Sigmoid colon (tissue), 7 donors: Measurements from ENCODE around the gene PTRH2. TPM values are rescaled to one million over a fixed set of nuclear protein-coding genes. Genes with fewer than 3 reads are reported as not detected.

Experiments used
- DNase-seq: peaks from one replicate; pipeline ENCODE4 v3.0.0-alpha.2; 2019
- H3K27ac ChIP-seq, 4 donors: fragments of 200-600 bp; sonication (generic); one replicate each; pipeline ENCODE4 v1.5.1; 2016 to 2019; ENCODE audit warnings: mild to moderate bottlenecking in 1 of 4
- H3K27me3 ChIP-seq, 3 donors: fragments of 200-600 bp; sonication (generic); one replicate each; pipeline ENCODE4 v1.5.1; 2019; ENCODE audit warnings: mild to moderate bottlenecking in 1 of 3
- H3K36me3 ChIP-seq, 4 donors: fragments of 200-600 bp; sonication (generic); one replicate each; pipeline ENCODE4 v1.5.1; 2016 to 2019
- H3K4me1 ChIP-seq, 4 donors: fragments of 200-600 bp; sonication (generic); one replicate each; pipeline ENCODE4 v1.5.1; 2017 to 2019
- H3K4me3 ChIP-seq, 4 donors: fragments of 200-600 bp; sonication (generic); one replicate each; pipeline ENCODE4 v1.5.1; 2017 to 2019; ENCODE audit warnings: mild to moderate bottlenecking in 2 of 4, moderate library complexity in 1 of 4
- H3K9me3 ChIP-seq, 4 donors: fragments of 200-600 bp in 3 of 4; sonication (generic) in 3 of 4; one replicate each; pipeline versions ENCODE4 v1.5.1 to v1.6.1; 2013 to 2019
- EP300 ChIP-seq, 4 donors: sonication (generic); formaldehyde crosslinking; IDR thresholded peaks; one replicate each; pipeline ENCODE4 v1.6.1; 2017; ENCODE audit warnings: antibody characterized with exemption in 4 of 4
- POLR2A ChIP-seq, 2 donors: fragments of 450-650 bp; IDR thresholded peaks; one replicate each; pipeline ENCODE4 v1.6.1; 2016; ENCODE audit warnings: antibody characterized with exemption in 2 of 2, mild to moderate bottlenecking in 2 of 2, moderate library complexity in 2 of 2
- POLR2AphosphoS5 ChIP-seq, 4 donors: sonication (generic); formaldehyde crosslinking; IDR thresholded peaks; one replicate each; pipeline ENCODE4 v1.6.1; 2017; ENCODE audit warnings: antibody characterized with exemption in 4 of 4
- WGBS, 2 donors: extraction: QIAGEN DNeasy Blood & Tissue Kit; methylation state at CpG; one replicate each; pipeline ENCODE4 v1.1.7; 2013; 5-methylcytosine and 5-hydroxymethylcytosine counted together
- intact Hi-C: fragments of 100-400 bp; cut with DNase I; formaldehyde crosslinking; loops from one replicate; pipeline ENCODE4 v1.15.1; 2023
- polyA plus RNA-seq, 3 donors: library from polyadenylated mRNA; stranded (reverse); fragments of 200-250 nt; gene quantifications; one replicate each; pipeline ENCODE4 v1.2.3, GENCODE V29; 2013
- total RNA-seq, 4 donors: library from RNA; depleted of rRNA; stranded (reverse); fragments of >200 nt; gene quantifications; one replicate each; pipeline ENCODE4 v1.1.0, GENCODE V29; 2016
- TF ChIP-seq, protein P1 (sequence below), 4 experiments: fragments of 450-650 bp in 3 of 4; fragments of 200-600 bp in 1 of 4; IDR thresholded peaks; one replicate each; pipeline ENCODE4 v1.5.1; 2016 to 2019; ENCODE audit warnings: antibody characterized with exemption in 4 of 4, mild to moderate bottlenecking in 3 of 4, moderate library complexity in 2 of 4
- donor health status: healthy with polysubstance abuse.
- donor health status: Bipolar disorder and iron deficiency.
- donor health status: healthy.

The PTRH2 gene
- total and polyA plus RNA-seq, 7 donors: 9.0 to 38.2 (median 23.9) TPM

GRCh38 chr17:59652119-59652518 is 55.1 kb downstream of the PTRH2 start:
- 91 to 93% methylated on average over 2 of the region's 2 CpGs for WGBS, 2 donors

DNA sequence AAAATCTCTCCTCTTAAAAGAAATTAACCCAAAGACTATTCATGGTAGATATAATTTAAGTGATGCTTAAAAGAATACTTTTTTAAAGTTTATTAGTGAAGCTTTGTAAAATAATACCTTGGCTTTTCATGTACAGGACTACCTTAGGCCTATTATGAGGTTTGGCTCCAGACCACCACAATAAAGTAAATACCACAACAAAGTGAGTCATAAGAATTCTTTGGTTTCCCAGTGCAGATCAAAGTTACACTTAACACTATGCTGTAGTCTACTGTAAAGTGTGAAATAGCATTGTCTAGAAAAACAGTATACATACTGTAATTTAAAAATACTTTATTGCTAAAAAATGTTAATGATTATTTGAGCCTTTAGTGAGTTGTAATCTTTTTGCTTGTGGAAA is 55.9 kb downstream of the PTRH2 start:
- intact Hi-C loops: no loop called here
- no peaks in the 10 kb centered on the region for H3K27me3 ChIP-seq
- DNase-seq: no peak
- peaks cover 8 to 100% (median 41%) of the 10 kb centered on the region in 4 donors for H3K36me3 ChIP-seq
- H3K4me3 ChIP-seq: no peak overlapping the region
- TF ChIP-seq EP300 (IDR thresholded peaks at IDR 0.05) (no peak), POLR2A (IDR thresholded peaks at IDR 0.05) (no peak), POLR2AphosphoS5 (IDR thresholded peaks at IDR 0.05) (no peak)
- TF ChIP-seq, protein P1, sequence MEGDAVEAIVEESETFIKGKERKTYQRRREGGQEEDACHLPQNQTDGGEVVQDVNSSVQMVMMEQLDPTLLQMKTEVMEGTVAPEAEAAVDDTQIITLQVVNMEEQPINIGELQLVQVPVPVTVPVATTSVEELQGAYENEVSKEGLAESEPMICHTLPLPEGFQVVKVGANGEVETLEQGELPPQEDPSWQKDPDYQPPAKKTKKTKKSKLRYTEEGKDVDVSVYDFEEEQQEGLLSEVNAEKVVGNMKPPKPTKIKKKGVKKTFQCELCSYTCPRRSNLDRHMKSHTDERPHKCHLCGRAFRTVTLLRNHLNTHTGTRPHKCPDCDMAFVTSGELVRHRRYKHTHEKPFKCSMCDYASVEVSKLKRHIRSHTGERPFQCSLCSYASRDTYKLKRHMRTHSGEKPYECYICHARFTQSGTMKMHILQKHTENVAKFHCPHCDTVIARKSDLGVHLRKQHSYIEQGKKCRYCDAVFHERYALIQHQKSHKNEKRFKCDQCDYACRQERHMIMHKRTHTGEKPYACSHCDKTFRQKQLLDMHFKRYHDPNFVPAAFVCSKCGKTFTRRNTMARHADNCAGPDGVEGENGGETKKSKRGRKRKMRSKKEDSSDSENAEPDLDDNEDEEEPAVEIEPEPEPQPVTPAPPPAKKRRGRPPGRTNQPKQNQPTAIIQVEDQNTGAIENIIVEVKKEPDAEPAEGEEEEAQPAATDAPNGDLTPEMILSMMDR (IDR thresholded peaks at IDR 0.05): no peak
- peaks cover 0 to 11% (median 4%) of the 10 kb centered on the region in 4 donors for H3K4me1 ChIP-seq
- H3K27ac ChIP-seq: no peak overlapping the region
- H3K9me3 ChIP-seq: peaks cover 0 to 3% (median 0%) of the 10 kb centered on the region in 4 donors

More at GRCh38 chr17:59652119-59652518, 55.1 kb downstream of the PTRH2 start:
- peaks cover 0 to 3% (median 0%) of the 10 kb centered on the region in 4 donors for H3K9me3 ChIP-seq
- DNase-seq: no peak
- H3K36me3 ChIP-seq: peaks cover 8 to 100% (median 46%) of the 10 kb centered on the region in 4 donors
- no peak overlapping the region for H3K27ac ChIP-seq
- intact Hi-C loops: no loop called here
- peaks cover 0 to 3% (median 0%) of the 10 kb centered on the region in 4 donors for H3K4me1 ChIP-seq
- no peaks in the 10 kb centered on the region for H3K27me3 ChIP-seq
- H3K4me3 ChIP-seq: no peak overlapping the region
- TF ChIP-seq EP300 (IDR thresholded peaks at IDR 0.05) (no peak), POLR2A (IDR thresholded peaks at IDR 0.05) (no peak), POLR2AphosphoS5 (IDR thresholded peaks at IDR 0.05) (no peak)
- TF ChIP-seq, protein P1 (IDR thresholded peaks at IDR 0.05): no peak

- DNase-seq: no peak
- Histone ChIP-seq H3K4me3 (no peak overlapping the region), H3K27ac (no peak overlapping the region), H3K36me3 (peaks cover 8 to 100% (median 36%) of the 10 kb centered on the region in 4 donors), H3K9me3 (peaks cover 0 to 3% (median 0%) of the 10 kb centered on the region in 4 donors), H3K4me1 (peaks cover 0 to 15% (median 6%) of the 10 kb centered on the region in 4 donors), H3K27me3 (no peaks in the 10 kb centered on the region)
- TF ChIP-seq, protein P1 (IDR thresholded peaks at IDR 0.05): no peak
- no peak for TF ChIP-seq POLR2A (IDR thresholded peaks at IDR 0.05)
- no peak for TF ChIP-seq POLR2AphosphoS5 (IDR thresholded peaks at IDR 0.05)
- no peak for TF ChIP-seq EP300 (IDR thresholded peaks at IDR 0.05)
- WGBS, 2 donors: 66 to 75% methylated on average over 1 of the region's 1 CpG
- intact Hi-C loops: no loop called here
Measured at GRCh38 chr17:59650642-59651041, 56.6 kb downstream of the PTRH2 start.

DNA sequence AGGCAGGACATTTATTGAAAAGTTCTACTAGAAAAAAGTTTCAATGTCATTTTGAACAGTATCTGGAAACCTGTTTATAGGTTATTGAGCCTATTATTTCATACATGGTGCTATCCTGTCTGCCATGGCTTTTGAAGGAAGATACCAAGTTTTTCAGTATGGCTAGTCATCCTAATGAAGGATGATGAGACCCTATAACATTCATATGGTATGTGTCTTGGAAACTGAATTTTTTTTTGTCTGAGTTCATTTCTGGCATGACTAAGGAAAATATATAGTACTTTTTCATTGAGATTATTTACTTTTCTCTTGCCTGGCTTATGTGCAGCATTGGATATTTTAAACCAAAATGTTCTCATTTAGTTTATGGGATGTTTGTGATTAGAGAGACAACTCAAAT is 57.3 kb downstream of the PTRH2 start:
- Histone ChIP-seq H3K36me3 (peaks cover 3 to 100% (median 30%) of the 10 kb centered on the region in 4 donors), H3K4me1 (peaks cover 0 to 18% (median 6%) of the 10 kb centered on the region in 4 donors), H3K27me3 (no peaks in the 10 kb centered on the region), H3K9me3 (peaks cover 0 to 3% (median 0%) of the 10 kb centered on the region in 4 donors), H3K27ac (no peak overlapping the region), H3K4me3 (no peak overlapping the region)
- DNase-seq: no peak
- TF ChIP-seq EP300 (IDR thresholded peaks at IDR 0.05): no peak
- TF ChIP-seq POLR2A (IDR thresholded peaks at IDR 0.05): no peak
- TF ChIP-seq POLR2AphosphoS5 (IDR thresholded peaks at IDR 0.05): no peak
- TF ChIP-seq, protein P1 (IDR thresholded peaks at IDR 0.05): no peak
- intact Hi-C loops: no loop called here

Other genes starting within 250 kb of the PTRH2 start
- 10 to 100 TPM; 36.8 to 53.2 (median 41.3) TPM for gene DHX40, start 141.8 kb downstream of the PTRH2 start, total RNA-seq
- 10 to 100 TPM; 13.8 to 16.2 (median 14.6) TPM for gene DHX40, start 141.8 kb downstream of the PTRH2 start, polyA plus RNA-seq
- 100 to 1,000 TPM; 206 to 236 (median 214) TPM for gene CLTC, start 87.5 kb downstream of the PTRH2 start, total RNA-seq
- gene CLTC, start 87.5 kb downstream of the PTRH2 start, polyA plus RNA-seq: 100 to 1,000 TPM in 1 of 3 donors, 10 to 100 TPM in 2; 87.1 to 109 (median 90.2) TPM
- gene VMP1, start 224 bp upstream of the PTRH2 start, total RNA-seq: 100 to 1,000 TPM in 3 of 4 donors, 10 to 100 TPM in 1; 92.7 to 247 (median 139) TPM
- gene VMP1, start 224 bp upstream of the PTRH2 start, polyA plus RNA-seq: 100 to 1,000 TPM in 1 of 3 donors, 10 to 100 TPM in 2; 26.1 to 132 (median 35.4) TPM
- 10 to 100 TPM; 13.8 to 23.2 (median 14.6) TPM for gene TUBD1, start 185.5 kb upstream of the PTRH2 start, total RNA-seq
- 1 to 10 TPM; 3.9 to 5.9 (median 5.4) TPM for gene TUBD1, start 185.5 kb upstream of the PTRH2 start, polyA plus RNA-seq
- 10 to 100 TPM; 28.9 to 63.0 (median 45.7) TPM for gene RPS6KB1, start 185.7 kb upstream of the PTRH2 start, total RNA-seq
- gene RPS6KB1, start 185.7 kb upstream of the PTRH2 start, polyA plus RNA-seq: 10 to 100 TPM in 1 of 3 donors, 1 to 10 TPM in 2; 8.1 to 13.3 (median 9.0) TPM